ENCODE data around the gene NRG3.
A peak's percentile ranks its signal among the peaks of the same experiment; 100 is the strongest.

The NRG3 gene

DNA sequence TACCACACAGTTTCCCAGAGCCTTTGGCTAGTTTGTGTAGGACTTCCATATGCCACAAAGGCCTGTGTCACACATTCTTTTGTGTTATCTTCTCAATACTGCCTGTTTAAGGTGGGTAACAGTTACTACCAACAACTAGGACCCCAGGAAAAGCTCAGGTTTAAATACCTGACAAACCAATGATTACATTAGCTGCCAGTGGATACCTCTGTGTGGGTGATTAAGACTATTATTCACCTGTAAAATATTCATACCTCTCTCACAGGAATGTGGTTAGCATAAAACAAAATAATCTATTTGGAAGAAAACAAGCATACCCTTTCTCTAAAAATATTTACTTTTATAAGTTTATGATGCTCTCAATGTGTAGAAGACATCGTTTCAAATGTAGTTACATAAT is 1007.7 kb downstream of the NRG3 start:
- DNase-seq (ENCODE audit: low read depth): no peak
- H3K9ac ChIP-seq (ENCODE audit: low read length): no peak overlapping the region
- H3K4me3 ChIP-seq (ENCODE audit: low read length): no peak overlapping the region
- H3K9me3 ChIP-seq (ENCODE audit: control insufficient read depth, low read length): no peaks in the 10 kb centered on the region
- no peaks in the 10 kb centered on the region for H3K4me1 ChIP-seq (ENCODE audit: control insufficient read depth, insufficient read depth, low read length)
- H3K27me3 ChIP-seq (replicated peaks; ENCODE audit: control insufficient read depth, insufficient read depth, low read length): no peaks in the 10 kb centered on the region
- H3K36me3 ChIP-seq (ENCODE audit: control insufficient read depth, insufficient read depth, low read length, severe bottlenecking): no peaks in the 10 kb centered on the region

DNA sequence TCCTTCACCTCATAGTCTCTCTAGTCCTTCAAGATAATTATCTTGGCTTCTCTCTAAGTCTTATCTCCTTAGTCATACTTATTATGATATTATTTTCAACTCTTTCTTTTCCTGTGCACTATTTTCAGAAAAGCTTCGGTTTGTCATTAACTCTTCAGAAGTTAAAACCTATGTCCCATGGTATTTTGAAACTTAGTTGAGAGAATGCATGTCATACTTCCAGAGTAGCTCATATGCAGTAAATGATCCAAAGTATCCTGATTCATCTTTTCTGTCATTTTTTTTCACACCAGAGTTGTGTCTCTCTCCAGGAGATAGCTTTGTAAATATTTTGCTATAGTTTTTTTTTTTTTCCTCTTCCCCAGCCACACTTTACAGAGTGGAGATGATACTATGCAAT is 1008.6 kb downstream of the NRG3 start:
- Histone ChIP-seq H3K9me3 (ENCODE audit: control insufficient read depth, low read length) (no peaks in the 10 kb centered on the region), H3K9ac (ENCODE audit: low read length) (no peak overlapping the region), H3K36me3 (ENCODE audit: control insufficient read depth, insufficient read depth, low read length, severe bottlenecking) (no peaks in the 10 kb centered on the region), H3K4me1 (ENCODE audit: control insufficient read depth, insufficient read depth, low read length) (no peaks in the 10 kb centered on the region), H3K4me3 (ENCODE audit: low read length) (no peak overlapping the region), H3K27me3 (replicated peaks; ENCODE audit: control insufficient read depth, insufficient read depth, low read length) (no peaks in the 10 kb centered on the region)
- peak; percentile 13 for DNase-seq (ENCODE audit: low read depth)

GRCh38 chr10:82887488-82887887 is 1012.5 kb downstream of the NRG3 start:
- Histone ChIP-seq H3K27me3 (replicated peaks; ENCODE audit: control insufficient read depth, insufficient read depth, low read length) (no peaks in the 10 kb centered on the region), H3K9ac (ENCODE audit: low read length) (no peak overlapping the region), H3K36me3 (ENCODE audit: control insufficient read depth, insufficient read depth, low read length, severe bottlenecking) (no peaks in the 10 kb centered on the region), H3K4me1 (ENCODE audit: control insufficient read depth, insufficient read depth, low read length) (no peaks in the 10 kb centered on the region), H3K9me3 (ENCODE audit: control insufficient read depth, low read length) (no peaks in the 10 kb centered on the region), H3K4me3 (ENCODE audit: low read length) (no peak overlapping the region)
- no peak for DNase-seq (ENCODE audit: low read depth)

DNA sequence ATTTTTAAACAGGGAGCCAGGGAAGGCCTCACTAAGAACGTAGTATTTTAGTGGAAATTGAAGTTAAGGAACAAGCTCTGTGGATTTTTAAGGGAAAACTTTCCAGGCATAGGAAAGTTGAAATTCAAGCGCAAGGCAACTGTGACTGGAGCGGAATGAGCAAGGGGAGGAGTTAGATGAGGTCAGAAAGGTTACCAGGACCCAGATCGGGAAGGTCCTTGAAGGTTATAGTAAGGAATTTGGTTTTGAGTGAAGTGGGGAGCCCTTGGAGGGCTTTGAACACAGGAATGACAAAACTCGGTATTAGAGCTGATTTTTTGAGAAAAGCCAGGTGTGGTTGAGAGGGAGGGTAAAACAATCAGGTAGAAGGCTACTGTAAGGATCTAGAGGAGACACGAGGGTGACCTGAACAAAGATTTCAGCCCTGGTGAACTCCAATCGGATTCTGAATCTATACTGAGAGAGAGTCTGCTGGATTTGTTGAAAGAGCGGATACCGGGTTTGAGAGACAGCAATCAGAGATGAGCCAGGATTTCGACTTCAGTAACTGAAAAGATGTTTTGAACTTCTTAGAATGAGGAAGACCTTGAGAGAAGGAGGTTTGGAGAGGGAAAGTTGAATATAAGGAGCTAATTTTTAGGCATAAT is 1013.9 kb downstream of the NRG3 start:
- no peak for DNase-seq (ENCODE audit: low read depth)
- Histone ChIP-seq H3K4me1 (ENCODE audit: control insufficient read depth, insufficient read depth, low read length) (no peaks in the 10 kb centered on the region), H3K36me3 (ENCODE audit: control insufficient read depth, insufficient read depth, low read length, severe bottlenecking) (no peaks in the 10 kb centered on the region), H3K9ac (ENCODE audit: low read length) (no peak overlapping the region), H3K27me3 (replicated peaks; ENCODE audit: control insufficient read depth, insufficient read depth, low read length) (no peaks in the 10 kb centered on the region), H3K9me3 (ENCODE audit: control insufficient read depth, low read length) (no peaks in the 10 kb centered on the region), H3K4me3 (ENCODE audit: low read length) (no peak overlapping the region)

- H3K4me3 ChIP-seq (ENCODE audit: low read length): no peak overlapping the region
- H3K9ac ChIP-seq (ENCODE audit: low read length): no peak overlapping the region
- no peaks in the 10 kb centered on the region for H3K36me3 ChIP-seq (ENCODE audit: control insufficient read depth, insufficient read depth, low read length, severe bottlenecking)
- no peaks in the 10 kb centered on the region for H3K9me3 ChIP-seq (ENCODE audit: control insufficient read depth, low read length)
- H3K4me1 ChIP-seq (ENCODE audit: control insufficient read depth, insufficient read depth, low read length): no peaks in the 10 kb centered on the region
- no peaks in the 10 kb centered on the region for H3K27me3 ChIP-seq (replicated peaks; ENCODE audit: control insufficient read depth, insufficient read depth, low read length)
- DNase-seq (ENCODE audit: low read depth): no peak
These were observed 1014.7 kb downstream of the NRG3 start for GRCh38 chr10:82889728-82890127.

- Histone ChIP-seq H3K4me1 (ENCODE audit: control insufficient read depth, insufficient read depth, low read length) (no peaks in the 10 kb centered on the region), H3K4me3 (ENCODE audit: low read length) (no peak overlapping the region), H3K27me3 (replicated peaks; ENCODE audit: control insufficient read depth, insufficient read depth, low read length) (no peaks in the 10 kb centered on the region), H3K36me3 (ENCODE audit: control insufficient read depth, insufficient read depth, low read length, severe bottlenecking) (no peaks in the 10 kb centered on the region), H3K9me3 (ENCODE audit: control insufficient read depth, low read length) (no peaks in the 10 kb centered on the region), H3K9ac (ENCODE audit: low read length) (no peak overlapping the region)
- DNase-seq (ENCODE audit: low read depth): no peak
These were observed 1015.6 kb downstream of the NRG3 start for GRCh38 chr10:82890573-82890972.

- H3K9me3 ChIP-seq (ENCODE audit: control insufficient read depth, low read length): peaks cover 10% of the 10 kb centered on the region
These were observed 1033.1 kb downstream of the NRG3 start for GRCh38 chr10:82908096-82908495.

GRCh38 chr10:82908751-82909150 is 1033.8 kb downstream of the NRG3 start:
- no peak for DNase-seq (ENCODE audit: low read depth)
- H3K4me1 ChIP-seq (ENCODE audit: control insufficient read depth, insufficient read depth, low read length): no peaks in the 10 kb centered on the region
- no peak overlapping the region for H3K9ac ChIP-seq (ENCODE audit: low read length)
- H3K4me3 ChIP-seq (ENCODE audit: low read length): no peak overlapping the region
- no peaks in the 10 kb centered on the region for H3K27me3 ChIP-seq (replicated peaks; ENCODE audit: control insufficient read depth, insufficient read depth, low read length)
- H3K9me3 ChIP-seq (ENCODE audit: control insufficient read depth, low read length): peaks cover 10% of the 10 kb centered on the region
- no peaks in the 10 kb centered on the region for H3K36me3 ChIP-seq (ENCODE audit: control insufficient read depth, insufficient read depth, low read length, severe bottlenecking)

More at GRCh38 chr10:82908096-82908495, 1033.1 kb downstream of the NRG3 start:
- no peak for DNase-seq (ENCODE audit: low read depth)
- Histone ChIP-seq H3K9ac (ENCODE audit: low read length) (no peak overlapping the region), H3K36me3 (ENCODE audit: control insufficient read depth, insufficient read depth, low read length, severe bottlenecking) (no peaks in the 10 kb centered on the region), H3K4me3 (ENCODE audit: low read length) (no peak overlapping the region), H3K4me1 (ENCODE audit: control insufficient read depth, insufficient read depth, low read length) (no peaks in the 10 kb centered on the region), H3K27me3 (replicated peaks; ENCODE audit: control insufficient read depth, insufficient read depth, low read length) (no peaks in the 10 kb centered on the region)

DNA sequence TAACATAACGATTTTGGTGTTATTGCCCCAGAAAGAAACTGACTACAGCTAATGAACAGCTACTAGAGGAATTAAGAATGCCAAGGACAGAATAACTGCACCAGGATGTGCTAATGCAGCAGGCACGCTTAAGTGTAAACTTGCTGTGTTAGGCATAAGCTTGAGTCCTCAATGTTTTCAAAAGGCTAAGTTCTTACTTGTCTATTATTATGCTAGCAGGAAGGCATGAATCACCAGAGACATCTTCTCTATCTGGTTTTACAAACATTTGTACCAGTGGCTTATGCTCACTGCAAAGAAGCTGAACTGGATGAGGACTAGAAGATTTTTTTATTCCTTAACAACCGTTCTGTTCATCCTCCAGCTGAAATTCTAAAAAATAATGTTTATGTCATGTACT is 1035.3 kb downstream of the NRG3 start:
- H3K27me3 ChIP-seq (replicated peaks; ENCODE audit: control insufficient read depth, insufficient read depth, low read length): no peaks in the 10 kb centered on the region
- no peak overlapping the region for H3K9ac ChIP-seq (ENCODE audit: low read length)
- H3K4me3 ChIP-seq (ENCODE audit: low read length): no peak overlapping the region
- peaks cover 10% of the 10 kb centered on the region for H3K9me3 ChIP-seq (ENCODE audit: control insufficient read depth, low read length)
- H3K36me3 ChIP-seq (ENCODE audit: control insufficient read depth, insufficient read depth, low read length, severe bottlenecking): no peaks in the 10 kb centered on the region
- peak; percentile 6 for DNase-seq (ENCODE audit: low read depth)
- H3K4me1 ChIP-seq (ENCODE audit: control insufficient read depth, insufficient read depth, low read length): peaks cover 5% of the 10 kb centered on the region

GRCh38 chr10:82914655-82915136 is 1039.7 kb downstream of the NRG3 start:
- H3K9ac ChIP-seq (ENCODE audit: low read length): no peak overlapping the region
- H3K4me1 ChIP-seq (ENCODE audit: control insufficient read depth, insufficient read depth, low read length): peaks cover 12% of the 10 kb centered on the region
- H3K27me3 ChIP-seq (replicated peaks; ENCODE audit: control insufficient read depth, insufficient read depth, low read length): no peaks in the 10 kb centered on the region
- H3K36me3 ChIP-seq (ENCODE audit: control insufficient read depth, insufficient read depth, low read length, severe bottlenecking): no peaks in the 10 kb centered on the region
- H3K4me3 ChIP-seq (ENCODE audit: low read length): no peak overlapping the region
- DNase-seq (ENCODE audit: low read depth): no peak
- peaks cover 10% of the 10 kb centered on the region for H3K9me3 ChIP-seq (ENCODE audit: control insufficient read depth, low read length)

GRCh38 chr10:82916941-82917340 is 1041.9 kb downstream of the NRG3 start:
- DNase-seq (ENCODE audit: low read depth): no peak
- Histone ChIP-seq H3K27me3 (replicated peaks; ENCODE audit: control insufficient read depth, insufficient read depth, low read length) (no peaks in the 10 kb centered on the region), H3K4me3 (ENCODE audit: low read length) (no peak overlapping the region), H3K9ac (ENCODE audit: low read length) (no peak overlapping the region), H3K36me3 (ENCODE audit: control insufficient read depth, insufficient read depth, low read length, severe bottlenecking) (no peaks in the 10 kb centered on the region), H3K4me1 (ENCODE audit: control insufficient read depth, insufficient read depth, low read length) (peaks cover 15% of the 10 kb centered on the region), H3K9me3 (ENCODE audit: control insufficient read depth, low read length) (peaks cover 6% of the 10 kb centered on the region)

- no peak for DNase-seq (ENCODE audit: low read depth)
- Histone ChIP-seq H3K9ac (ENCODE audit: low read length) (no peak overlapping the region), H3K4me1 (ENCODE audit: control insufficient read depth, insufficient read depth, low read length) (peaks cover 15% of the 10 kb centered on the region), H3K36me3 (ENCODE audit: control insufficient read depth, insufficient read depth, low read length, severe bottlenecking) (no peaks in the 10 kb centered on the region), H3K9me3 (ENCODE audit: control insufficient read depth, low read length) (peaks cover 6% of the 10 kb centered on the region), H3K4me3 (ENCODE audit: low read length) (no peak overlapping the region), H3K27me3 (replicated peaks; ENCODE audit: control insufficient read depth, insufficient read depth, low read length) (no peaks in the 10 kb centered on the region)
These were observed 1043.0 kb downstream of the NRG3 start for GRCh38 chr10:82918022-82918421.
